CD4-positive, alpha-beta T cell treated with Interleukin-17A for 1 hour (primary cell): Measurements from ENCODE around the gene CHTOP.
"Not testable (repeated sequence)": the region's sequence is repeated elsewhere in the genome, so short reads cannot be mapped to it uniquely, and the experiment has no call there.

Source experiments
- DNase-seq: peaks from one replicate; pipeline ENCODE4 v3.0.0-alpha.2; 2020

CHTOP gene

DNA sequence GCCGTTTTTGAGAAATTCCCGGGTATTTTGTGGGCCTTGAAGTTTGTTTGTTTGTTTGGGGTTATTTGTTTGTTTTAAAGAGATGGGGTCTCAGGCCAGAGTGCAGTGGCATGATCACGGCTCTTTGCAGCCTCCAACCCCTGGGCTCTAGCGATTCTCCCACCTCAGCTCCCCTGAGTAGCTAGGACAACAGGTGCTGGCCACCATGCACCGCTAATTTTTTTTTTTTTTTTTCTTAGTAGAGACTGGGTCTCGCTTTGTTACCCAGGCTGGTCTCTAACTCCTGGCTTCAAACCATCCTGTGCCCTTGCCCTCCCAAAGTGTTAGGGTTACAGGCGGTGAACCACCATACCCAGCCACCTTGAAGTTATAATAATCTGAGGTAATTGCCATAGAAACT is 2.0 kb downstream of the CHTOP start:
- no peak for DNase-seq

DNA sequence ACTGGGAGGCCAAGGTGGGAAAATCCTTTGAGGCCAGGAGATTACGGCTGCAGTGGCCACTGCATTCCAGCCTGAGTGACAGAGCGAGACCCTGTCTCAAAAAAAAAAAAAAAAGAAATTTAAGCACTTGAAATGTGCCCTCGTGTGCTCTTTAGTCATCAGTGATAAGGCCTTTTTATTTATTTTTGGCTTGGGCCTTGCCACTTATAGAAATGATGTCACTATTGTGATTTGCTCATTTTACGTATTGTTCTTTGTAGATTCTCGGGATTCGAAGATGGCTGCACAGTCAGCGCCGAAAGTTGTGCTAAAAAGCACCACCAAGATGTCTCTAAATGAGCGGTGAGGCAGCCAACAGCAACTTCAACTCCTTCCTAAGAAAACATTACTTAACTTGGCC is 2.4 kb downstream of the CHTOP start:
- no peak for DNase-seq

DNA sequence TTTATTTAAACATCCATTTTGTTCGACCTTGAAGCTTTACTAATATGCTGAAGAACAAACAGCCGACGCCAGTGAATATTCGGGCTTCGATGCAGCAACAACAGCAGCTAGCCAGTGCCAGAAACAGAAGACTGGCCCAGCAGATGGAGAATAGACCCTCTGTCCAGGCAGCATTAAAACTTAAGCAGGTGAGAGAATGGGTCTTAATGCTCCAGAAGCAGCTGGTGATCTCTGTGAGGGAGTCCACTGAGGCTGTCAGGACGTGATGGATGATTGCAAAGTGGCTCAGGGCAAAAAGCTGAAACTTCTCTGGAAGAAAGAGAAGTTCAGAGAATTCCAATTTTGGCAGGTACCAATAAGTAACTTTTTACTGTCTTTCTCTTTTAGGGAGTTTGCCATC is 4.4 kb downstream of the CHTOP start:
- DNase-seq, result no peak

DNA sequence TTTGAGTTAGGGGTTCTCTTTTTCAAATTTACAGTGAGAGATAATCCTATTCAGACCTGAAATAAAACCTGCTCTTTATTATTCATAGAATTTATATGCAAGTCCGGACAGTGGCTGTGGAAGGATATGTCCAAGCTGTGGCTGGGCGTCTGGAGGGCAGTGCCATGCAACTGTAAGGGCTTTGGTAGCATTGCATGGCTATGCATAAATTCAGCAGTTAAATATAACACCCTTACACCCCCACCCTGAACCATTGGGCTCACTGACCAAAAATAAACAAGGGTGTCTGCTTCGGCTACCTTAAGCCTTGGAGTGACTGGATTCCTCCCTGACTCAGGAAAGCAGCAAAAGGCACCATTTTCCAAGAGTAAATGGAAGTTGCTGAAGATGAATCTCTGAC is 5.4 kb downstream of the CHTOP start:
- no peak for DNase-seq

DNA sequence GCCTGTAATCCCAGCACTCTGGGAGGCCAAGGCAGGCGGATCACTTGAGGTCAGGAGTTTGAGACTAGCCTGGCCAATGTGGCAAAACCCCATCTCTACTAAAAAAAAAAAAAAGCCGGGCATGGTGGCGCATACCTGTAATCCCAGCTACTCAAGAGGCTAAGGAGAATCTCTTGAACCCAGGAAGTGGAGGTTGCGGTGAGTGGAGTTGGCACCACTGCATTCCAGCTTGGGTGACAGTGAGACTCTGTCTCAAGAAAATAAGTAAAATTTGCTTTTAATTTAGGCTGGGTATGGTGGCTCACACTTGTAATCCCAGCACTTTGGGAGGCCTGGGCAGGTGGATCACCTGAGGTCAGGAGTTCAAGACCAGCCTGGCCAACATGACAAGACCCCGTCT is 6.3 kb downstream of the CHTOP start:
- DNase-seq, result not testable (repeated sequence)

DNA sequence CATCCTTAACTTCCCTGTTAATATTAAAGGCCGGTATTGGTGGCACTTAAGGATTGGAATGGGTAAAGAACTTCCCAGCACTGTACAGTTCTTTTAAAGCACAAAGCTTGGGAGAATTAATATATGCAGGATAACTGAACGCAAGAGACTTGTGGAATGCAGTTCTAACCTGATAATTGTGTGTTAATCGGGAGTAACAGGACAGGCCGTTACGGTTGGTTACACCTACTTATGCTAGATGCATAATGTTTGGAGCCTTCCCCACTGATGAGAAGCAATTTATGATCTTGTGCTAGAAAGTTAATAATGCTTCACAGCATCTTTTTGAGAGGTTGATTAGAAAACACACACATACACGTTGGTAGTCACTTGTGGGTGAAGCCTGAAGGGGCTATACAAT is 7.0 kb downstream of the CHTOP start:
- DNase-seq, result no peak

DNA sequence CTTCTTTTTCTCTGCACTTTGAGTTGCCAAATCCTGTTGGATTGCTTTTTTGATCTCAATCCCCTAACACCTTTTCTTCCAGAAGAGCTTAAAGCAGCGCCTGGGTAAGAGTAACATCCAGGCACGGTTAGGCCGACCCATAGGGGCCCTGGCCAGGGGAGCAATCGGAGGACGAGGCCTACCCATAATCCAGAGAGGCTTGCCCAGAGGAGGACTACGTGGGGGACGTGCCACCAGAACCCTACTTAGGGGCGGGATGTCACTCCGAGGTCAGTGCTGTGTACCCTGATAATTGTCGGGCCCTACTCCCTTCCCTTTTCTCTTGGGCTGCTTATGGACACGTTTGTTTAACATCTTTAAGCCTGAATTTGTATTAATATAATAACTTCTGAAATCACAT is 8.3 kb downstream of the CHTOP start:
- DNase-seq, result no peak

DNA sequence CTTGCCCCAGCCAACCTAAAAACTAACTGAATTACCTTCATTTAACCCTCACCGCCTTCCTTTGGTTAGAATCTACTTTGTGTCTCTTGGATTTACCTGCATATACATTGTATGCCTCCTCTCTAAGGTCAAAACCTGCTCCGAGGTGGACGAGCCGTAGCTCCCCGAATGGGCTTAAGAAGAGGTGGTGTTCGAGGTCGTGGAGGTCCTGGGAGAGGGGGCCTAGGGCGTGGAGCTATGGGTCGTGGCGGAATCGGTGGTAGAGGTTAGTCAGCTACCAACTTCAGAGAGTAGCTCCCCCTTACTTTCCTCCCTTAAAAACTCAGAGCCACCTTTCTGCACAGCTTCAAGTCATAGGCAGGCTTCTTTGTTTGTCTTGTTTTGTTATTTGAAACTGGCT is 9.2 kb downstream of the CHTOP start:
- no peak for DNase-seq

DNA sequence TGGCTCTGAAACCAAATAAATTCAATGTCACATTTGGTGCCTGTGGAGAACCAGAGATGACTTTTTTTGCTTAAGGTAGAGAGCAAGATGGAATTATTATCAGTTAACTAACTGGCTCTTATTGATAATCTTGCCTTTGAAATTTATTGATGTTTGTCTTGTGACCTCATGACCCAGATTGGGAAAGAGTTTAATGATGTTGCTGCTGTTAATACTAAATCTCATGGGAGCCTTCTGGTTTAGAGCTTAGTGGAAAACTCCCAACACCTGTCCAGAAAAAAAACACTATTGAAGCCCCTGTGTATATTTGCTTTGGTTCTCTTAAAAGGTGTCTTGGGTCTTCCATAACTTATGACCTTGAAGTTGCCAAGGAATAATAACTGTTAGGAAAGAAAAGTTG is 9.9 kb downstream of the CHTOP start:
- no peak for DNase-seq

DNA sequence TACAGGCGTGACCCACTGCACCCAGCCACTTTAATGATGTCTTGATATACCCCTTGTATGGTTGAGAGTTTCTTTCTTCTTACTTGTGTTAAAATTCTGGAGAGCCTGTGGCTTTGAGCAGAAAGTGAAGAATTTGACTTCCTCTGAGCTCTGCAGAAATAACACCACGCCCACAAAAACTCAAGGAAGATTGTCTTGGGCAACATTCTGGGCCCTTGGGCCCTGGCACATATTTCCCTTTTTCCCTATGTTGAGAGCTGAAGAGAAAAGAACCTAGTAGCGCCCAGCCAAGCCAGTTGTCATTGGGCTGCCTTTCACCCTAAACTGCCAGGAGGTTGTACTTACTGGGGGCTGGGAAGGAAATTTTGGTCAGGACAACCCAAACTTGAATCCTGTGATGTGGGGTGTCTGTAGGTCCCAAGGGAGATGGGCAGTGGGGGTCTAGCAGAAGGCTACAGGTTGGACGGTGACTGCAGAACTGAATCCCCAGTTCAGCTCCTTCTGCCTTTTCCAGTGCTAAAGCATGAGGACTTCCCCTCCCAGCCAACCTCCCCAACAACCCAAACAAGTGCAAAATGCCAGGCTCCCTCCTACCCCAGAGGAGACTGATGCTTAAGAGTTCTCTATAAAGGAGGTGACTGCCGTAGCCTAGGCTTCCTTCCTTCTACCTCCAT is 12.9 kb downstream of the CHTOP start:
- DNase-seq, result no peak

DNA sequence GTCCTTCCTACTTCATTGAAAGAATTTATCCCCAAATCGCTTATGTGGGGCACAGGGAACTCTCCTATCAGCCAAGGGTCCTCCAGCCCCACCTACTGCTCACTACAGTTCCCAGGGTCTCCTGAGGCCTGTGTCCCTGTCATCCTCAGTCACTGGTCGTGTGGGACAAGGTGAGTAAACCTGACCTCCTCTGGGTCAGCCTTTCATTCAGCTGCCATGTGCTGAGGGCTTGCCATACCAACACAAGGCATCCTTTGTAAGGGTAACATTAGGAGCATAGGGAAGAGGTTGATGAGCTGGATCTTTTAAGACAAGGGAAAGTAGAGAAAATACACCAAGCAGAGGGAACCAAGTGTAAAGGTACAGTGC is 13.5 kb downstream of the CHTOP start:
- no peak for DNase-seq

DNA sequence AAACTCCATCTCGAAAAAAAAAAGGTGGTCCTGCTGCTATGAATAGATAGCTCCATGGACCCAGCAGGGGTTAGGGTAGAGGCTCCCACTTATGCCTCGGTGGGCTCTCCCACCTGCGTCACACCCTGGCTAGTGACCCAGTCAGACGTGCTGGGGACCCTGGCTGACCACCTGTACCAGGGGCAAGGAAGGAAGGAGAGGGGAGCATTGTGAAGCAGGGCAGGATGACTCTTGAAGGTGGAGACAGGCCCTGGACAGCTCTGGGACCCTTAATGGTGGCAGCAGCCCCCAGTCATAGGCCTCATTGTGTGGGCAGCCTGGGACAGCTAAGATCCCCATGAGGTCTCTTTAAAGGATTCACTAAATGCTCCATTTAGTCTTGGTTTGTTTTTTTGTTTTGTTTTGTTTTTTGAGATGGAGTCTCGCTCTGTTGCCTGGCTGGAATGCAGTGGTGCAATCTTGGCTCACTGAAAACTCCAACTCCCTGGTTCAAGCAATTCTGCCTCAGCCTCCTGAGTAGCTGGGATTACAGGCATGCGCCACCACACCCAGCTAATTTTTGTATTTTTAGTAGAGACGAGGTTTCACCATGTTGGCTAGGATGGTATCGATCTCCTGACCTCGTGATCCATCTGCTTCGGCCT is 14.3 kb downstream of the CHTOP start:
- no peak for DNase-seq

DNA sequence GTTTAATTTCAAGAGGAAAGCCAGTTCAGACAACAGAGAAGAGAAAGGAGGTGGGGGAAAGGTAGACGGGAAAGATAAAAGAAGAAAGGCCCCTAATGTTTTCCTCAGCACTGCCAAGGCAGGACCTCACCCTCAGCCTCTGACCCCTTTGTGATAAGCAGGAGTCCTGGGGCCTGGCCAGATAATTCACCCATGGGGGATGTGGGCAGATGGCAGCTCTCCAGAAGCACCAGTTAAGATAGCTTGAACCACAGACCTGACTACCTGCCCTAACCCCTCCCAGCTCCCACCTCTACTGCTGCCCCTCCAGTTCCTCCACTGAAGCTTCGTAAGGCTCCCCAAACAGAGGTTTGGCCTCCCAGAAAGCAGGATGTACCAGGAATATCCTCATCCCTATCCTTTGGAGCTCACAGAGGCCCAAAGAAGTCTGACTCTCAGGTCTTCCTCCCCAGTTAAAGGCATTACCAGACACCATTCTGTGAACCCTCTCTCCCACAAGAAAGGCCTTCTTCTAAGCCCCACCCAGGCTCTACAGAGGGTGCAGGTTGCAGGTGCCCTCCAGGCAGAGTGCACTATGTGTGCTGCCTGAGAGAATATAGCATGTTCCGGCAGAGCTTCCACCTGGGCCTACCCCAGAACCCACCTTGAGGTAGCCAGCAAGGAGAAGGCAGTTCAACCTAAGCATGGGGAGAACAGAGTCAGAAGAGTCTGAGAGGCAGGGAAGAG is 15.4 kb downstream of the CHTOP start:
- peak; percentile 26 for DNase-seq

DNA sequence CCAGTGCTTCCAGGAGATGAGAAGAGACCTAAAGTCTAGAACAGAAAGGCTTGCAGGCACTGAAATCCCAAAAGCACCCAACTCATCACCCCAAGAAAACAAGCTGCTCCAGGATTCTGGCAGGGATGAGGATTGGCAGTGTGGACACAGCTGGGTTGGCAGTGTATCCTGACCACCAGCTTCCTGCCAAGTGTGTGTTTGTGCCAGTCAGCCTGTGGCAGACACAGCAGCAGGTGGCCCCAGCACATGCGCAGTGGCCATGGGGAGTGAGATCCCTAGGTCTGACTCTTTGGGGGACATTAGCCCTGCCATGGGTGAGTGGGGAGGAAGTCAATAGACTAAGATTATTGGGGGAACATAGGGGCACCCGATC is 16.0 kb downstream of the CHTOP start:
- no peak for DNase-seq

DNA sequence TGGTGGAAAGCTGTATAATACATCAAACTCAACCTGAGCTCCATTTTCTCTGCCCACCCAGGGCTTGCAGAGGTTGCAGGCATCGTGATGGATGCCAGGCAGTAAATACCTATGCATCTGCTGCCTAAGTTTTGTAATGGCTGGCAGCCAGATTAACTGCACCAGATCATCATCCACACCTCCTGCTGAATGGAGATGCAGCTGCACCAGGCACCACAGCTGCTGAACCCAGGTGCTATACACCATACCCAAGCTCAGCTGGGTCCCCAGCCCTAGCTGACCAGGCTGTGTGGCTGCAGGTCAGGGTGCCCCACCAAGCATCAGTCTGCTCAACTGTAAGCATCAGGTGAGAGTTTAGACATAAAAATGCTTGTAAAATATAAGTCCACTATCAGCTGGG is 17.9 kb downstream of the CHTOP start:
- DNase-seq, result no peak

DNA sequence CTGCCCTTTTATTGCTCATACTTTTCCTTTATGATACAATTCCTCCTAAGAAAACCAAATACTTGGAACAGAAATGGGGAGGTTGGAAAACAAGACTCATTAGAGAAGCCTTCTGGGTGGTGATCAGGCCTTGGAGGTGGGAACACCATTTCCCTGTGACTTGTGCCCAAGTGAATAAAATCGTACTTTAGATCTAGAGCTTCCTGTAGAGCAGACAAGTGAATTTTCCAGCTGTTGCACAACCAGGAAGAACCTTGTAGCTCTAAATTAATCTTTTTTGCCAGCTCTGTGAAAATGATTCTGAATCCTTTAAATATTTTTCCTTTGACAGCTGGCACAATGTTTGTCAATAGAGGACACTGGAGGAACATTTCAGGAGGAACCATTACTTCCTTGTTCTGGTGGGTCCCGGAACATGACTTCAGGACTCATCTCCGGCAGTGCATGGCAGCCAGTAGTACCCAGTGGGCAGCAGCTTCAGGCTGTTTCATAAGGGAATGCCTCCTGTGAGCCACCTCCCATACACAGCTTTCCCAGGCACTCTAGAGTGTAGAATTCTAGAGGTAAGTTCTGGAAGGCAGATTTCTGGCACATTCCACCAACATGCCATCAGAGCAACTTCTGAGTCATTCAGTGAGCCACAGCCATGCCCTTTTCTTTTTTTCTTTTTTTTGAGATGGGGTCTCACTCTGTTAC is 19.1 kb downstream of the CHTOP start:
- DNase-seq, result no peak

DNA sequence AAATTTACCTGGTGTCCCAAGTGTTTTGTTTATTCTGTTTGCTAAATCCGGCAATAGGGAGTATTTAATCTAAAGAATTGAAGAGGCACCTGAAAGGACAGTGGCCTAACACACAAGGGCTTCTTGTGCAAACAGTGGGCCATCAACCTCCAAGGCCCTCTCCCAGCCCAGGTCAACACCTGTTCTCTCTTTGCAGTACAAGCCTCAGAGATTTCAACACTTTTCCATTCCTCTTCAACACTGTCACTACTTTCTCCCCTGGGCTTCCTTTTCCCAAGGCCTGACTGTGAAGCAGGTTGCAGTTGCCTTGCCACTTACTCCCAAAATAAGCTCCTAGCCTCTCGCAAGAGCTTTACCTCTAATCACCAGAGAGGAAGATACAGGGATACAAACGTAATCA is 21.5 kb downstream of the CHTOP start:
- DNase-seq, result no peak

DNA sequence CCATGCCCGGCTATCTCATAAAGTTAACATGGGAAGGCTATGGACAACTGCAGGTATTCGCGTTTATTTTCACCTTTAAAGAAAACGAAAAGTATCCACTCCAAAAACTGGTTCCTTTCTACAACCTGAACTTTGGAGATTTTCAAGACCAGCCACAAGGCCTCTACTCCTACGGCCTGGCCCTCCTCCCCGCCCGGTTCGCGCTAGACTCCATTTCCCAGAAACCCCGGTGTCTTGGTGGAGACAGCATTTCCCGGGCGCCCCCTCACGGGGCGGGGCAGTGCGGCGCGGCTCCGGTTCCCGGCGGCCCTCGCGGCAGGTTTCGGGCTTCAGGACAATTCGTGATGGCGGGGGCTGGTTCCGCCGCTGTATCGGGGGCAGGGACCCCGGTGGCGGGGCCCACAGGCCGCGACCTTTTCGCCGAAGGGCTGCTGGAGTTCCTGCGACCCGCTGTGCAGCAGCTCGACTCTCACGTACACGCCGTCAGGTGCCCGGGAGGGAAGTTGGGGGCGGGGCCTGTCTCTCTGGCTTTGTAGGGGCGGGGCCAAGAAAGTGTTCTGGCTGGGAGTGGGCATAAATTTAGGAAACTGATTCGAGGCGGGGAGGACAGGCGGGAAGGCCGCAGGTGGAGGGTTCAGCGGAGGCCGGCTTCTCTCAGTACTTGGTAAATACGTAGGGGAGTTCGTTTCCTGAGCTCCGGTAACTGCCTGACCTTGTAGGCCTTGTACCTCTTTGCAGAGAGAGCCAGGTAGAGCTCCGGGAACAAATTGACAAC is 24.7 kb downstream of the CHTOP start, which contains the start of gene SNAPIN:
Gene SNAPIN (plus strand): TSS at position 304 of the 775 bp plus-strand sequence. CDS start 41 bp downstream, at position 345.
- DNase-seq, result peak; percentile 91

DNA sequence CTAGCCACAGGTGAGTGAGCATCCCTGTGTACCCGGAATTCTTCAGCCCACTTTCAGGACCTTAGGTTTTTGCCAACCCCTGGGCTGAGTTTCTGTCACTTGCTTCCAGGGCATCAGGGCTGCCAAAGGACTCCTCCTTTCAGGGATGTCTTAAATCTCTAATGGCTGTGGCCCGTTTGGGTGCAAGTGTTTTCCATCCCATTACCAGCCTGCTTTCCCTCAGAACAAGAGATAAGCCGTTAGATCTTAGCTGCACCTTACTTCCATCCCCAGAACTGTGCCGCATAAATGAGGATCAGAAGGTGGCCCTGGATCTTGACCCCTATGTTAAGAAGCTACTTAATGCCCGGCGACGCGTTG is 25.3 kb downstream of the CHTOP start:
- no peak for DNase-seq

DNA sequence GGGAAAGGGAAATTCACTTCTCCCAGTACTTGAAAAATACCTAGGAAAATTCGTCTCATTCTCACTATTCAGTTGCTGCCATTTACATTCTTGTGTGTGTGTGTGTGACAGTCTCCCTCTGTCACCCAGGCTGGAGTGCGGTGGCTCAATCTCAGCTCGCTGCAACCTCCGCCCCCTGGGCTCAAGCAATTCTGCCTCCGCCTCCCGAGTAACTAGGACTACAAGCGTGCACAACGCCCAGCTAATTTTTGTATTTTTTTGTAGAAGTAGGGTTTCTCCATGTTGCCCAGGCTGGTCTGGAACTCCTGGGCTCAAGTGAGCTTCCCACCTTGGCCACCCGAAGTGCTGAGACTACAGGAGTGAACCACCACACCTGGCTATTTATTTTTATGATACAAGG is 25.8 kb downstream of the CHTOP start:
- no peak for DNase-seq

DNA sequence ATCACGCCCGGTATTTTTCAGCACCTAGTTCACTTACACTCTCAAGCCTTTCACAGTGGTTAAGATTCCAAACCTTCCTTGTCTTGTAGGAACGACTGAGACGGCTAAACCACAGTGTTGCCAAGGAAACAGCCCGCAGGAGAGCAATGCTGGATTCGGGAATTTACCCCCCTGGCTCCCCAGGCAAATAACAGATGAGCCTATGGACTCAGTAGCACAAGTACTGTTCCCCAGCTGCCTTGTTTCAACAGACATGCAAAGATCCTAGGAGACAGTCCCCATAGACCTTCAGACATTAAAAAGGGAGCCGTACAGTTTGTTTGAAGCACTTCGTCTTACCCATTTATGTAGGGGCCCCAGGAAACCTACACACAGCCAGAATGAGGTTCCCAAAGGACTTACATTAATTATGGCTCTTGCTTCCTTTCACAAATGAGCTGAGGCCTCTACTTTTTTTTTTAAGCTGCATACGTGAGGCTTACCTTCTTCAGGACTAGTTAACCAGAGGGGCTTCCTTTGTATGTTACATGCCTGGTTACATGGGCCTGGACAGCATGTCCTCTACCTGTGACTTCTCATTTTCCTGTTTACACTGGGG is 27.3 kb downstream of the CHTOP start:
- DNase-seq, result no peak

DNA sequence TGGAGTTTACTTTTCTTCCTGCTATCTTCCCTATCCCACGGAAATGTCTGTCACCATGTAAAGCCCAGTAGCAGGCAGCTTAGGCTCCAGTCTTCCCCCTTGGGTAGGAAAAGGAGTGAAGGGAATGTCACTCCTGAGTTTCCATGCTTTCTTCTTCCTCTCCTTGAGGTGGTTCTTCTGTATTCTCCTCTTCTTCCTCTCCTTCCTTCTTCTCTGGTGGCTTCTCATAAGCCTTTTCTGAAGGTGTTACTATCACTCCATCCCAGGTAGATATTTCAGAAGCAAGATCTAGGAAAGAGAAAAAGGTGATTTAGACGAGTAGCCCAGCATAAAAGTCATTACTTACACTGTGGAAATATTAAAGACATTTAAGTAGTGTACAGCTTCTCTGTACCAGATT is 28.4 kb downstream of the CHTOP start:
- DNase-seq, result no peak

DNA sequence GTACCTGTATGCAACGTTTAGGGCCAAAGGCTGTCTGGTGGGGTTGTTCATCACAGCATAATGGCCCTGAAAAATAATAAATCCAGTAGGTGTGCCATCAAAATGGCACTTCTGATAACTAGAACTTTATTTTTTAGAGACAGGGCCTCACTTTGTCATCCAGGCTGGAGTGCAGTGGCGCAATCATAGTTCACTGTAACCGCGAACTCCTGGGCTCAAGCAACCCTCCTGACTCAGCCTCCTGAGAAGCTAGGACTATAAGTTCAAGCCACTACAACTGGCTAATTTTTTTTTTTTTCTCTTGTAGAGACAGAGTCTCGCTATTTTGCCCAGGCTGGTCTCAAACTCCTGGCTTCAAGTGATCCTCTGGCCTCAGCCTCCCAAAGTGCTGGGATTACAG is 29.3 kb downstream of the CHTOP start:
- DNase-seq, result no peak
